PC-9 (cell line): ENCODE results near the gene POGZ. TPM values are rescaled to one million over a fixed set of nuclear protein-coding genes. Genes with fewer than 3 reads are reported as not detected.

ENCODE experiments used
- BruUV-seq: library from RNA; stranded (reverse); fragments of 400-500 nt; replicated peaks from 2 replicates; lab custom pipeline; 2021; lab: Mats Ljungman, UMichigan
- CTCF ChIA-PET: fragments of 300-600 bp; sonication (Branson Sonifier 250); formaldehyde crosslinking; loops from one replicate; lab custom pipeline; 2022; ENCODE audit warnings: antibody characterized with exemption; lab: Charles Lee
- POLR2A ChIA-PET: fragments of 300-600 bp; sonication (Branson Sonifier 250); formaldehyde crosslinking; loops from one replicate; lab custom pipeline; 2022; ENCODE audit warnings: antibody characterized with exemption; ENCODE audit not compliant: unreplicated experiment; lab: Charles Lee
- DNase-seq, 2 experiments: peaks; one replicate each; pipeline versions ENCODE4 v3.0.0 to v3.0.0-alpha.2; 2015 to 2022; ENCODE audit warnings: mixed read lengths in 1 of 2
- H2AFZ ChIP-seq: fragments of 200-600 bp; sonication (generic); 2 replicates; pipeline ENCODE4 v1.8.1; 2017; ENCODE audit warnings: antibody characterized with exemption
- H3F3A ChIP-seq: fragments of 200-600 bp; sonication (generic); 2 replicates; pipeline ENCODE4 v1.8.1; 2017; ENCODE audit warnings: antibody characterized with exemption, mild to moderate bottlenecking, low read depth; ENCODE audit not compliant: insufficient read depth
- H3K27ac ChIP-seq: fragments of 200-600 bp; sonication (generic); 2 replicates; pipeline ENCODE4 v1.6.1; 2016; ENCODE audit warnings: mixed run types
- H3K27me3 ChIP-seq: fragments of 200-600 bp; sonication (generic); 2 replicates; pipeline ENCODE4 v1.6.1; 2016; ENCODE audit warnings: low read depth, mixed run types; ENCODE audit not compliant: insufficient read depth
- H3K36me3 ChIP-seq: fragments of 200-600 bp; sonication (generic); 2 replicates; pipeline ENCODE4 v1.6.1; 2016; ENCODE audit warnings: low read depth, mixed run types
- H3K4me1 ChIP-seq: fragments of 200-600 bp; sonication (generic); replicated peaks from 2 replicates; pipeline ENCODE4 v1.6.1; 2016; ENCODE audit warnings: mixed run types; ENCODE audit not compliant: insufficient read depth
- H3K4me2 ChIP-seq: fragments of 200-600 bp; sonication (generic); 2 replicates; pipeline ENCODE4 v1.6.1; 2017; ENCODE audit warnings: mixed run types
- H3K4me3 ChIP-seq: fragments of 200-600 bp; sonication (generic); 2 replicates; pipeline ENCODE4 v1.6.1; 2016; ENCODE audit warnings: mixed run types
- H3K79me2 ChIP-seq: fragments of 200-600 bp; sonication (generic); 2 replicates; pipeline ENCODE4 v1.6.1; 2017; ENCODE audit warnings: low read depth, mixed run types
- H3K9me2 ChIP-seq: fragments of 200-600 bp; sonication (generic); 2 replicates; pipeline ENCODE4 v1.8.1; 2017; ENCODE audit warnings: mild to moderate bottlenecking; ENCODE audit not compliant: insufficient read depth
- H3K9me3 ChIP-seq: fragments of 200-600 bp; sonication (generic); 2 replicates; pipeline ENCODE4 v1.8.1; 2016; ENCODE audit warnings: low read depth; ENCODE audit not compliant: insufficient read depth
- H4K20me1 ChIP-seq: fragments of 200-600 bp; sonication (generic); 2 replicates; pipeline ENCODE4 v1.8.1; 2017; ENCODE audit not compliant: insufficient read depth
- CTCF ChIP-seq: fragments of 200-600 bp; sonication (generic); conservative IDR thresholded peaks from 2 replicates; pipeline ENCODE4 v1.6.1; 2017; ENCODE audit warnings: mixed run types, antibody characterized with exemption, mild to moderate bottlenecking, moderate library complexity
- EZH2 ChIP-seq: fragments of 200-600 bp; sonication (generic); IDR thresholded peaks from 2 replicates; pipeline ENCODE4 v1.8.0; 2017; ENCODE audit warnings: antibody characterized with exemption, low read depth
- intact Hi-C: fragments of 100-400 bp; cut with micrococcal nuclease; formaldehyde crosslinking; loops from one replicate; pipeline ENCODE4 v1.10.0; 2022; ENCODE audit not compliant: unreplicated experiment
- total RNA-seq: library from RNA; stranded (reverse); gene quantifications from 2 replicates; pipeline ENCODE4 v1.2.3, GENCODE V29; 2021

Gene POGZ
- total RNA-seq, 1 experiment from 2014 or later, result 71.0 TPM

GRCh38 chr1:151478923-151479322, 19.6 kb upstream of the POGZ start:
- TF ChIP-seq CTCF (no peak), EZH2 (no peak)
- POLR2A ChIA-PET, result no interaction called here
- Histone ChIP-seq H3K9me2 (0 out of 2 replicates have a peak, but pooled peaks cover 3% of the 10 kb centered on the region), H3K4me2 (no peak overlapping the region), H3K4me1 (no peaks in the 10 kb centered on the region), H3K36me3 (no peaks in the 10 kb centered on the region), H3K27ac (no peak overlapping the region), H2AFZ (no peak overlapping the region), H3K9me3 (no peaks in the 10 kb centered on the region; the same call in 1 of the 2 replicates), H4K20me1 (no peaks in the 10 kb centered on the region), H3K4me3 (no peak overlapping the region), H3F3A (0 out of 2 replicates have a peak, but pooled peaks cover 6% of the 10 kb centered on the region), H3K79me2 (no peaks in the 10 kb centered on the region), H3K27me3 (no peaks in the 10 kb centered on the region)
- intact Hi-C loops, result no loop called here
- CTCF ChIA-PET, result no interaction called here
- no peak for DNase-seq
- no TSS peak for BruUV-seq

- Histone ChIP-seq H3K27me3 (no peaks in the 10 kb centered on the region), H3K79me2 (no peaks in the 10 kb centered on the region), H3K36me3 (no peaks in the 10 kb centered on the region), H2AFZ (no peak overlapping the region), H3K27ac (no peak overlapping the region), H3K4me2 (no peak overlapping the region), H4K20me1 (no peaks in the 10 kb centered on the region), H3F3A (0 out of 2 replicates have a peak, but pooled peaks cover 6% of the 10 kb centered on the region), H3K4me3 (no peak overlapping the region), H3K4me1 (0 out of 2 replicates have a peak, but pooled peaks cover 6% of the 10 kb centered on the region), H3K9me2 (0 out of 2 replicates have a peak, but pooled peaks cover 3% of the 10 kb centered on the region), H3K9me3 (no peaks in the 10 kb centered on the region; the same call in 1 of the 2 replicates)
- ChIA-PET CTCF (no interaction called here), POLR2A (no interaction called here)
- TF ChIP-seq EZH2 (no peak), CTCF (no peak)
- intact Hi-C loops, result no loop called here
- no peak for DNase-seq
- no TSS peak for BruUV-seq
Observed at GRCh38 chr1:151478140-151478812, 19.0 kb upstream of the POGZ start.

- Histone ChIP-seq H3K79me2 (no peaks in the 10 kb centered on the region), H4K20me1 (no peaks in the 10 kb centered on the region), H3K9me3 (no peaks in the 10 kb centered on the region; the same call in 1 of the 2 replicates), H3K27ac (no peak overlapping the region), H3K36me3 (no peaks in the 10 kb centered on the region), H3F3A (peaks cover 14% of the 10 kb centered on the region; the same call in 1 of the 2 replicates), H3K4me1 (peaks cover 11% of the 10 kb centered on the region; the same call in 1 of the 2 replicates), H2AFZ (no peak overlapping the region), H3K4me3 (no peak overlapping the region), H3K9me2 (0 out of 2 replicates have a peak, but pooled peaks cover 3% of the 10 kb centered on the region), H3K4me2 (no peak overlapping the region), H3K27me3 (no peaks in the 10 kb centered on the region)
- ChIA-PET CTCF (no interaction called here), POLR2A (interaction anchor here (0.5 kb wide), 1 partner anchor 164 kb away, joined by 4 read pairs; no protein-coding TSS in a partner anchor)
- TF ChIP-seq EZH2 (no peak), CTCF (no peak)
- intact Hi-C loops, result no loop called here
- no peak for DNase-seq
- BruUV-seq, result no TSS peak
Observed at GRCh38 chr1:151477066-151477465, 17.8 kb upstream of the POGZ start.
